Measurements from ENCODE around the gene STOML2. TPM values are rescaled to one million over a fixed set of nuclear protein-coding genes. Genes with fewer than 3 reads are reported as not detected.

The STOML2 gene, protein sequence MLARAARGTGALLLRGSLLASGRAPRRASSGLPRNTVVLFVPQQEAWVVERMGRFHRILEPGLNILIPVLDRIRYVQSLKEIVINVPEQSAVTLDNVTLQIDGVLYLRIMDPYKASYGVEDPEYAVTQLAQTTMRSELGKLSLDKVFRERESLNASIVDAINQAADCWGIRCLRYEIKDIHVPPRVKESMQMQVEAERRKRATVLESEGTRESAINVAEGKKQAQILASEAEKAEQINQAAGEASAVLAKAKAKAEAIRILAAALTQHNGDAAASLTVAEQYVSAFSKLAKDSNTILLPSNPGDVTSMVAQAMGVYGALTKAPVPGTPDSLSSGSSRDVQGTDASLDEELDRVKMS
- 76.3 and 158 TPM in 2 replicates for total RNA-seq (2011; cell fraction: chromatin; rRNA removed; ENCODE audit: low replicate concordance)
- total RNA-seq (2011; cell fraction: nucleolus; rRNA removed) = 104 and 106 TPM in 2 replicates
- 71.8 and 73.3 TPM in 2 replicates for total RNA-seq (2011; cell fraction: nucleoplasm; rRNA removed)
- total RNA-seq (2014; rRNA removed) (215 and 273 TPM in 2 replicates), total RNA-seq (2014; rRNA removed; fragmentation: Illumina TruSeq; extraction: Trizol) (109 and 132 TPM in 2 replicates), total RNA-seq (2015; rRNA removed; fragmentation: Illumina TruSeq; extraction: Trizol) (131 and 132 TPM in 2 replicates), total RNA-seq (2021) (211 and 214 TPM in 2 replicates), polyA plus RNA-seq (2011; rRNA removed) (196 and 209 TPM in 2 replicates), polyA plus RNA-seq (2014; fragmentation: Illumina TruSeq; extraction: Trizol) (174 and 184 TPM in 2 replicates), polyA plus RNA-seq (2014; fragmentation: Nextera tagmentation; extraction: Ambion mirVana) (100 to 1,000 TPM; 110 to 125 TPM), polyA plus RNA-seq (2014; rRNA removed) (220 and 244 TPM in 2 replicates), polyA minus RNA-seq (2011; rRNA and poly(A)+ RNA removed) (71.8 and 110 TPM in 2 replicates), Bru-seq, nascent RNA (percentile 93 among the genes with signal in this experiment), BruChase-seq, experiment 1, labeled RNA remaining after a 2-hour chase (percentile 88 among the genes with signal in this experiment), BruChase-seq, experiment 2, labeled RNA remaining after a 6-hour chase (percentile 90 among the genes with signal in this experiment)
- polyA plus RNA-seq (2011; cell fraction: cytosol; rRNA removed) = 233 and 355 TPM in 2 replicates
- polyA plus RNA-seq (2011; cell fraction: nucleus; rRNA removed) = 280 and 299 TPM in 2 replicates
- polyA plus RNA-seq (2012) = 165 and 193 TPM in 2 replicates
- polyA minus RNA-seq (2011; cell fraction: cytosol; rRNA and poly(A)+ RNA removed) = 42.0 and 53.1 TPM in 2 replicates
- polyA minus RNA-seq (2011; cell fraction: nucleus; rRNA and poly(A)+ RNA removed) = 30.8 and 50.8 TPM in 2 replicates
- long read RNA-seq, experiment 1, transcript STOML2-201 (10 exons, 1,278 nt) = major isoform, 451 of 788 reads
- long read RNA-seq, experiment 1, transcript STOML2-205 (9 exons, 1,293 nt) = minor isoform, 12 of 788 reads
- long read RNA-seq, experiment 1, partial matches to known transcripts = 53 of 788 reads
- long read RNA-seq, experiment 1, other reads (novel, unspliced or antisense) = 271 of 788 reads
- long read RNA-seq, experiment 2, transcript STOML2-201 (10 exons, 1,278 nt) = major isoform, 128 of 213 reads
- long read RNA-seq, experiment 2, partial matches to known transcripts = 69 of 213 reads
- long read RNA-seq, experiment 2, other reads (novel, unspliced or antisense) = 15 of 213 reads
- long read RNA-seq, experiment 3, transcript STOML2-205 (9 exons, 1,293 nt) = minor isoform, 7 of 453 reads
- long read RNA-seq, experiment 3, transcript STOML2-201 (10 exons, 1,278 nt) = major isoform, 406 of 453 reads
- long read RNA-seq, experiment 3, partial matches to known transcripts = 16 of 453 reads
- long read RNA-seq, experiment 3, other reads (novel, unspliced or antisense) = 24 of 453 reads

DNA sequence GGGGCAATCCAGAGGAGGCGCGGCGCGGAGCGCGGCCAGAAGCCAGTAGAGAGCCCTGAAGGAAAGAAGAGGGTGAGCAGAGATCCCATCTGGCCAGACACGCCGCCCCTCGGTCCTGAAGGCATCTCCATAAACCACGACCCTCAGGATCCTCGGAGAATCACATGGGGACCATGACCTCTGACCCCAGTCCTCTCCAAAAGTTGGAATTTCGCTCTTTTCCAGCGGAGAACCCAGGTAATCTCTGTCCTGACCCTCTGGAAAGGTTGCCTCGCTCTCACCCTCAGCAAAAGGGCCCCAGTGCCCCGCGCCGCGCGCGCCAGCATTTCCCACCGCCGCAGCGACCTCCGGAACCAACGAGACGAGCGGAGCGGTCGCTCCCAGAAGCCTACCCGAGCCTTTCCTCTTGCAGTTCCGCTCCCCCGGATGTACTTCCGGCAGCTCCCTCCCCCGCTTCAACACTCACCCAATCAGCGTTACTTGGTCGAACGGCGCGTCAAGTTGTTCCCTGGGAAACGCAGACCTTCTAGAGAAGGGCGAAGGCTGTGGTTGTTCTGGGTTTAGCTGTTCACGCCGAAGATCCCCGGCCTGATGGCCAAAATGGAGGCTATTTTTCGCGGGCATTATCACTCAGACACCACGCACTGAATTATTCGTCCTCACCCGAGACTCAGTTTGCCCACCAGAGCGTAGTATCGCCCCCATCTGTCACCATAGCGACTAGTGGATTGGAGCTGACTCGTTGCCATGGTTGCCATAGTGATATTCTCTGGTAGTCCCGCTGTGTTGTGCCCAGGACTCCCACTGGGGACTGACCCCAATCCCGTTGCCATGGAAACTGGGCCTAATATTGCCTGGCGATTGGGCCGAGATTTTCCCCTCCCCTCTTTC, at the start of gene STOML2:
STOML2 (minus strand) TSS at position 363 of the 891 bp plus-strand sequence; CDS start at position 326, 37 bp downstream.
- FAIRE-seq (peak; percentile 99), DNase-seq (ENCODE audit: extremely low read depth in 1 of 4, low spot score in 3 of 4) (peak; percentile 82 to 94 (median 88)), ATAC-seq (peak; percentile 98)
- H3K4me3 ChIP-seq = peak within 1 kb of the TSS; percentile 77
- peaks cover 55% of the 10 kb centered on the region; the same call in 2 of the 3 replicates for H3K36me3 ChIP-seq (ENCODE audit: control insufficient read depth, insufficient read depth, low read length)
- H3K79me2 ChIP-seq (ENCODE audit: control insufficient read depth, insufficient read depth, low read length) = peaks cover 24% of the 10 kb centered on the region
- H4K20me1 ChIP-seq (replicated peaks; ENCODE audit: control insufficient read depth, insufficient read depth, low read length) = no peaks in the 10 kb centered on the region
- BruUV-seq (replicated peaks) = TSS peak; percentile 78
- ChIA-PET POLR2A (interaction anchor here (0.6 to 1.7 kb wide), 7 partner anchors 11 to 416 kb away, joined by 3 to 6 read pairs (median 3); partner anchors contain the start of gene FANCG), CTCF (ENCODE audit: low intra/inter-chr PET ratio) (no interaction called here)
- no peaks in the 10 kb centered on the region for H3K9me1 ChIP-seq (ENCODE audit: control insufficient read depth, insufficient read depth, low read length)
- peak within 1 kb of the TSS; percentile 89 for H3K27ac ChIP-seq (ENCODE audit: extremely low read depth, low read depth, low read length)
- no peaks in the 10 kb centered on the region for H3K27me3 ChIP-seq (ENCODE audit: control insufficient read depth in 2 of 2, insufficient read depth in 2 of 2, low read length in 2 of 2)
- WGBS (ENCODE audit: insufficient coverage, low coverage, missing lambda C conversion rate) = under 1% methylated on average over 48 of the region's 57 CpGs
- H3K9me3 ChIP-seq (replicated peaks; ENCODE audit: control insufficient read depth, insufficient read depth, low read depth, low read length) = no peaks in the 10 kb centered on the region
- H3K4me1 ChIP-seq (replicated peaks in 1 of 2; ENCODE audit: control insufficient read depth in 2 of 2, insufficient read depth in 2 of 2, low read length in 2 of 2) = peaks cover 13 to 20% of the 10 kb centered on the region in 2 experiments; a peak in 4 of 5 replicates
- in situ Hi-C loops (cut with MboI) (no loop called here), intact Hi-C loops (cut with micrococcal nuclease) (no loop called here)
- H3K4me2 ChIP-seq (ENCODE audit: insufficient read depth, low read length) = peak within 1 kb of the TSS; percentile 96
- peak within 1 kb of the TSS; percentile 93 to 98 for H3K9ac ChIP-seq (ENCODE audit: insufficient read depth in 1 of 2, low read depth in 2 of 2, low read length in 2 of 2)
- H2AFZ ChIP-seq (ENCODE audit: low read depth, low read length) = peak within 1 kb of the TSS; percentile 96
- peak; percentile 75; the same call in 1 of the 2 replicates for TF ChIP-seq GTF2E2 (tag; IDR thresholded peaks at IDR 0.05)
- peak; percentile 64 for TF ChIP-seq JUND (IDR thresholded peaks at IDR 0.05; ENCODE audit: borderline replicate concordance, low read depth, low read length)
- TF ChIP-seq JUND (tag; IDR thresholded peaks at IDR 0.05; ENCODE audit: borderline replicate concordance, low read depth, low read length) = no peak; the same call in 2 of the 3 replicates
- peak; percentile 94 for TF ChIP-seq POLR2G (IDR thresholded peaks at IDR 0.05; ENCODE audit: low read depth, low read length)
- no peak for TF ChIP-seq SNRNP70 (optimal IDR thresholded peaks at IDR 0.05; ENCODE audit: low read depth, low read length)
- TF ChIP-seq MAZ (CRISPR knock-in tag; conservative IDR thresholded peaks at IDR 0.05 in 1 of 2, IDR thresholded peaks at IDR 0.05 in 1 of 2) = peak in 1 of 2 experiments; percentile 70; a peak in 2 of 4 replicates
- peak; percentile 82; the same call in 1 of the 2 replicates for TF ChIP-seq PHF8 (IDR thresholded peaks at IDR 0.05; ENCODE audit: borderline replicate concordance, low read length)
- no peak for TF ChIP-seq OTX1 (CRISPR knock-in tag; IDR thresholded peaks at IDR 0.05)
- peak; percentile 64 for TF ChIP-seq RBM22 (IDR thresholded peaks at IDR 0.05; ENCODE audit: low read depth, low read length, poor library complexity, severe bottlenecking)
- TF ChIP-seq STAT5A (IDR thresholded peaks at IDR 0.05; ENCODE audit: borderline replicate concordance, low read length) = no peak
